ENCODE measurements around the gene VEZT. TPM values are rescaled to one million over a fixed set of nuclear protein-coding genes. Genes with fewer than 3 reads are reported as not detected.

Gene VEZT
- total and polyA plus RNA-seq, 4 donors = 13.7 to 47.4 (median 22.0) TPM

GRCh38 chr12:95181103-95181502, 36.5 kb upstream of the VEZT start:
- Histone ChIP-seq H3K4me1 (ENCODE audit: control insufficient read depth in 4 of 4, insufficient read depth in 4 of 4, low read length in 3 of 4) (no peaks in the 10 kb centered on the region), H3K36me3 (ENCODE audit: control insufficient read depth in 4 of 4, insufficient read depth in 3 of 4, low read depth in 1 of 4, low read length in 3 of 4) (no peaks in the 10 kb centered on the region), H3K4me3 (ENCODE audit: low read depth in 1 of 3, low read length in 3 of 3) (no peak overlapping the region), H3K9ac (ENCODE audit: low read depth in 1 of 2, low read length in 2 of 2) (no peak overlapping the region), H3K27ac (ENCODE audit: low read depth in 1 of 2, low read length in 2 of 2) (no peak overlapping the region), H3K9me3 (ENCODE audit: control insufficient read depth in 4 of 4, low read length in 3 of 4) (no peaks in the 10 kb centered on the region), H3K27me3 (ENCODE audit: control insufficient read depth in 4 of 4, insufficient read depth in 4 of 4, low read length in 3 of 4) (no peaks in the 10 kb centered on the region)
- TF ChIP-seq FOXA1 (IDR thresholded peaks at IDR 0.05) (no peak), ATF3 (IDR thresholded peaks at IDR 0.05) (no peak), FOXA2 (IDR thresholded peaks at IDR 0.05) (no peak), YY1 (IDR thresholded peaks at IDR 0.05) (no peak), RXRA (IDR thresholded peaks at IDR 0.05) (no peak), HNF4G (IDR thresholded peaks at IDR 0.05) (no peak), SP1 (IDR thresholded peaks at IDR 0.05) (no peak)
- 92% methylated on average over 2 of the region's 2 CpGs for WGBS
- DNase-seq (ENCODE audit: low spot score) = no peak

GRCh38 chr12:95182868-95183415, 34.7 kb upstream of the VEZT start:
- H3K9ac ChIP-seq (ENCODE audit: low read depth in 1 of 2, low read length in 2 of 2) = no peak overlapping the region
- TF ChIP-seq SP1 (IDR thresholded peaks at IDR 0.05) = no peak
- no peak for TF ChIP-seq CTCF (IDR thresholded peaks at IDR 0.05; ENCODE audit: low read depth, low read length, missing input control)
- TF ChIP-seq JUND (IDR thresholded peaks at IDR 0.05) = no peak
- no peak for TF ChIP-seq NR2F2 (IDR thresholded peaks at IDR 0.05)
- no peak for TF ChIP-seq TAF1 (conservative IDR thresholded peaks at IDR 0.05)
- no peak for TF ChIP-seq HNF4G (IDR thresholded peaks at IDR 0.05)
- no peak for TF ChIP-seq YY1 (IDR thresholded peaks at IDR 0.05)
- TF ChIP-seq GABPA (IDR thresholded peaks at IDR 0.05 in 1 of 2, conservative IDR thresholded peaks at IDR 0.05 in 1 of 2) = no peak
- no peak for TF ChIP-seq REST (IDR thresholded peaks at IDR 0.05)
- TF ChIP-seq FOXA2 (IDR thresholded peaks at IDR 0.05) = no peak
- no peak for TF ChIP-seq EGR1 (IDR thresholded peaks at IDR 0.05; ENCODE audit: low read depth in 2 of 2)
- TF ChIP-seq ATF3 (IDR thresholded peaks at IDR 0.05) = no peak
- TF ChIP-seq RXRA (IDR thresholded peaks at IDR 0.05) = no peak
- TF ChIP-seq FOXA1 (IDR thresholded peaks at IDR 0.05) = no peak
- TF ChIP-seq MAX (IDR thresholded peaks at IDR 0.05) = no peak
- no peaks in the 10 kb centered on the region for H3K9me3 ChIP-seq (ENCODE audit: control insufficient read depth in 4 of 4, low read length in 3 of 4)
- no peak overlapping the region for H3K27ac ChIP-seq (ENCODE audit: low read depth in 1 of 2, low read length in 2 of 2)
- 77% methylated on average over 5 of the region's 5 CpGs for WGBS
- H3K36me3 ChIP-seq (ENCODE audit: control insufficient read depth in 4 of 4, insufficient read depth in 3 of 4, low read depth in 1 of 4, low read length in 3 of 4) = no peaks in the 10 kb centered on the region
- H3K4me1 ChIP-seq (ENCODE audit: control insufficient read depth in 4 of 4, insufficient read depth in 4 of 4, low read length in 3 of 4) = no peaks in the 10 kb centered on the region
- no peak for DNase-seq (ENCODE audit: low spot score)
- H3K27me3 ChIP-seq (ENCODE audit: control insufficient read depth in 4 of 4, insufficient read depth in 4 of 4, low read length in 3 of 4) = no peaks in the 10 kb centered on the region
- H3K4me3 ChIP-seq (ENCODE audit: low read depth in 1 of 3, low read length in 3 of 3) = no peak overlapping the region

All from liver (tissue), 9 donors.